ENCODE measurements around the gene RAD9A.
"Not testable (repeated sequence)": the region's sequence is repeated elsewhere in the genome, so short reads cannot be mapped to it uniquely, and the experiment has no call there.

DNA sequence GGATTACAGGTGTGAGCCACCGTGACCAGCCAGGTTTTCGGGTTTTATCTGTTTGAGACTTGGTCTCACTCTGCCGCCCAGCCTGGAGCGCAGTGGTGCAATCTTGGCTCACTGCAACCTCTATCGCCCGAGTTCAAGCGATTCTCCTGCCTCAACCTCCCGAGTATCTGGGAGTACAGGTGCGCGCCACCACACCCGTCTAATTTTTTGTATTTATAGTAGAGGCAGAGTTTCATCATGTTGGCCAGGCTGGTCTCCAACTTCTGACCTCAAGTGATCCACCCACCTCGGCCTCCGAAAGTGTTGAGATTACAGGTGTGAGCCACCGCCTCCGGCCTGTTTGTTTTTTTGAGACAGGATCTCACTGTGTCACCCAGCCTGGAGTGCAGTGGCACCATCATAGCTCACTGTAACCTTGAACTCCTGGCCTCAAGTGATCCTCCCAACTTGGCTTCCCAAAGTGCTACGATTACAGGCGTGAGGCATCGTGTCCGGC, 35.6 kb downstream of the RAD9A start:
- TF ChIP-seq, protein P1, sequence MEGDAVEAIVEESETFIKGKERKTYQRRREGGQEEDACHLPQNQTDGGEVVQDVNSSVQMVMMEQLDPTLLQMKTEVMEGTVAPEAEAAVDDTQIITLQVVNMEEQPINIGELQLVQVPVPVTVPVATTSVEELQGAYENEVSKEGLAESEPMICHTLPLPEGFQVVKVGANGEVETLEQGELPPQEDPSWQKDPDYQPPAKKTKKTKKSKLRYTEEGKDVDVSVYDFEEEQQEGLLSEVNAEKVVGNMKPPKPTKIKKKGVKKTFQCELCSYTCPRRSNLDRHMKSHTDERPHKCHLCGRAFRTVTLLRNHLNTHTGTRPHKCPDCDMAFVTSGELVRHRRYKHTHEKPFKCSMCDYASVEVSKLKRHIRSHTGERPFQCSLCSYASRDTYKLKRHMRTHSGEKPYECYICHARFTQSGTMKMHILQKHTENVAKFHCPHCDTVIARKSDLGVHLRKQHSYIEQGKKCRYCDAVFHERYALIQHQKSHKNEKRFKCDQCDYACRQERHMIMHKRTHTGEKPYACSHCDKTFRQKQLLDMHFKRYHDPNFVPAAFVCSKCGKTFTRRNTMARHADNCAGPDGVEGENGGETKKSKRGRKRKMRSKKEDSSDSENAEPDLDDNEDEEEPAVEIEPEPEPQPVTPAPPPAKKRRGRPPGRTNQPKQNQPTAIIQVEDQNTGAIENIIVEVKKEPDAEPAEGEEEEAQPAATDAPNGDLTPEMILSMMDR (IDR thresholded peaks at IDR 0.05; ENCODE audit: low read length): not testable (repeated sequence)
- TF ChIP-seq EZH2phosphoT487 (IDR thresholded peaks at IDR 0.05; ENCODE audit: low read length): not testable (repeated sequence)
